Activated CD8-positive, alpha-beta memory T cell treated with anti-CD3 and anti-CD28 coated beads, Interleukin-2, amount 10 ng/mL, durations not matched to agents 7 days and 5 days (primary cell): ENCODE results near the gene SEZ6L. TPM values are rescaled to one million over a fixed set of nuclear protein-coding genes. Genes with fewer than 3 reads are reported as not detected.

ENCODE experiments used
- ATAC-seq: fragments of 150-1000 bp; cut with Tn5 transposase; one replicate; pipeline ENCODE4 v1.10.0; 2021; ENCODE audit warnings: moderate library complexity
- CTCF ChIA-PET: fragments of 350-600 bp; sonication (Branson Sonifier 250); formaldehyde crosslinking; loops from one replicate; lab custom pipeline; 2021; ENCODE audit warnings: antibody characterized with exemption; lab: Charles Lee
- DNase-seq: peaks from one replicate; pipeline ENCODE4 v3.0.0-alpha.2; 2020
- H3K27ac Mint-ChIP-seq: one replicate; pipeline ENCODE4 v1.8.0; 2021; ENCODE audit warnings: mild to moderate bottlenecking, mixed read lengths
- H3K27me3 Mint-ChIP-seq: one replicate; pipeline ENCODE4 v1.8.0; 2021; ENCODE audit warnings: mixed read lengths
- H3K36me3 Mint-ChIP-seq: one replicate; pipeline ENCODE4 v1.8.0; 2021; ENCODE audit warnings: mild to moderate bottlenecking, mixed read lengths
- H3K4me1 Mint-ChIP-seq: one replicate; pipeline ENCODE4 v1.8.0; 2021; ENCODE audit warnings: mixed read lengths
- H3K4me3 Mint-ChIP-seq: one replicate; pipeline ENCODE4 v1.8.0; 2021; ENCODE audit warnings: mild to moderate bottlenecking, moderate library complexity, mixed read lengths
- H3K9me3 Mint-ChIP-seq: one replicate; pipeline ENCODE4 v1.8.0; 2022; ENCODE audit warnings: low read depth, mixed read lengths
- total RNA-seq, 2 experiments: library from RNA; stranded (reverse); gene quantifications; one replicate each; pipeline ENCODE4 v1.2.3, GENCODE V29; 2021

The SEZ6L gene
- total RNA-seq, 2 experiments from 2014 or later = not detected

DNA sequence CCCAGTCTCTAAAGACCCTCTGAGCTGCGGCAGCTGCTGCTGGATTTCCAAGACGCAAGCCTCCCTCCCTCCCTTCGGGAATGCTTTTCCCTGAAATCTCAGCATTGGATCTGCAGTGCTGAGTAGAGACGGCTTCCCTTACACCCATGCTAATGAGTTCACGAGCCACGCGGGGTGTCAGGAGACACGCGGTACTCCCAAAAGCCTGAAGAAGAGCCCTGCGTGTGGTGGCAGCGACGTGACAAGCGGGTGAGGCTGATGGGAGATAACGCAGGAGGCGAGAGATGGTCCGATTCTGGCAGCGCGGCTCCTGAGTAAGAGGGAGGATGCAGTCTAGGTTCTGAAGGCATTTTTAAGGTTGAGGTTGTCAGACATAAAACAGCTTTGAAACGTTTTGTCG, 185.4 kb downstream of the SEZ6L start:
- Mint-ChIP-seq H3K27ac (no peak overlapping the region), H3K36me3 (no peaks in the 10 kb centered on the region), H3K4me3 (no peak overlapping the region), H3K4me1 (no peaks in the 10 kb centered on the region), H3K27me3 (peaks cover 6% of the 10 kb centered on the region), H3K9me3 (no peaks in the 10 kb centered on the region)
- CTCF ChIA-PET = interaction anchor here (0.6 to 2.6 kb wide), 2 partner anchors 10 to 666 kb away, joined by 3 to 10 read pairs; no protein-coding TSS in a partner anchor
- ATAC-seq (no peak), DNase-seq (no peak)

DNA sequence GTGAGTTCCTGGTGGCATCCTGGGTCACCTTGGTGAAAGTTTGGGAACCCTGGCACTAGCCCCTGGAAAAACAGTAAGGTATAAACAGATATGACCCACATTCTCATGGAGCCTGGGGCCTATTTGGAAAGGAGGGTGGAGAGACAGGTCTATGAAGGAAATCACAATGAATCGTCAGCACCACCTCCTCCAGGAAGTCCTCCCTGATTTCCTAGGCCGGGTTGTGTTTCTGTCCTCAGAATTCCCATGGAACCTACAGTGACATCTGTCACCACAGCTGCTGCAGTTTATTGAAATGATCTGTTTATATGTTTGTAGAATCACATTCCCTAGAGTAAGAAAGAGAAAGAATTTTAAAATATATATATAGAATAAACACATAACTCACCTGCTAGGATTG, 188.0 kb downstream of the SEZ6L start:
- CTCF ChIA-PET = interaction anchor here (2.2 kb wide), 1 partner anchor 10 kb away, joined by 9 read pairs; no protein-coding TSS in a partner anchor

DNA sequence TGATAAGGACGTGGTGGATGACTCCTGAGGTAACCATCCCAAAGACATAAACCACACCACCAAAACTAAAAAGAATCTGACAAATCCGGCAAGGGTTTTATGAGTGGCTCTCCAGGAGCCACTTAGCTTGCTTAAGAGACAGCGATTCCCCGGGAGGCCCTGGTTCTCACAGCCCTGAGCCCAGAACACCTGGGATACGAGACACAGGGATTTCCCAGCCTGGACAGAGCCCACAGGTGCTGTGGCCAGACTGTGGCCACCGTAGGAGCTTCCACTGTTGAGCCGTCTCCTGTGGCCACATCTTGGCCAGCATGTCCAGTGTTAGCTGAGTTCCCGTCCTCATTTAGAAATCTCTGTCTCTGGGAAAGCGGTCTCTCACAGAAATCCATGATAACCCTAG, 188.6 kb downstream of the SEZ6L start:
- Mint-ChIP-seq H3K27me3 (peaks cover 13% of the 10 kb centered on the region), H3K27ac (no peak overlapping the region), H3K4me1 (peaks cover 2% of the 10 kb centered on the region), H3K4me3 (no peak overlapping the region), H3K9me3 (no peaks in the 10 kb centered on the region), H3K36me3 (no peaks in the 10 kb centered on the region)
- DNase-seq = no peak
- CTCF ChIA-PET = interaction anchor here (2.2 kb wide), 1 partner anchor 9 kb away, joined by 9 read pairs; no protein-coding TSS in a partner anchor
- ATAC-seq = no peak

More for the DNA sequence above, 188.0 kb downstream of the SEZ6L start:
- H3K4me3 Mint-ChIP-seq = no peak overlapping the region
- no peak overlapping the region for H3K27ac Mint-ChIP-seq
- ATAC-seq = no peak
- H3K9me3 Mint-ChIP-seq = no peaks in the 10 kb centered on the region
- H3K36me3 Mint-ChIP-seq = no peaks in the 10 kb centered on the region
- DNase-seq = no peak
- peaks cover 8% of the 10 kb centered on the region for H3K27me3 Mint-ChIP-seq
- H3K4me1 Mint-ChIP-seq = peaks cover 2% of the 10 kb centered on the region

DNA sequence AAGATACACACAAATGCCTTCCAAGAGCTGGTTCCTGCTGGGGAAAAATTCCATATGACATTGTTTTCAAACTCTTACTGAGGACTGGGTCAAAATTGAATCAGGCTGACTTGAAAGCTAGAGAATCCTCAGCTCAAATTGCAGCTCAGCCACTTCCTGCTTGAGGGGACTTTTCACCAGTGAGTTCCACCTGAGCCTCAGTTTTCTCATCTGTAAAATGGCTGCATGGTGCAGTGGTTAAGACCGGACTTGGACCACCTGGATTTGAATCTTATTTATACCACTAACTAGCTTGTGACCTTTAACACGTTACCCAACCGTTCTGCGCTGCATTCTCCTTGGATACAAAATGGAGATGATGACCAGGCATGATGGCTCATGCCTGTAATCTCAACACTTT, 189.9 kb downstream of the SEZ6L start:
- DNase-seq = no peak
- no peak overlapping the region for H3K4me3 Mint-ChIP-seq
- no peak for ATAC-seq
- H3K36me3 Mint-ChIP-seq = no peaks in the 10 kb centered on the region
- peaks cover 2% of the 10 kb centered on the region for H3K4me1 Mint-ChIP-seq
- CTCF ChIA-PET = interaction anchor here (0.7 to 1.1 kb wide), 3 partner anchors 8 to 586 kb away, joined by 3 to 4 read pairs (median 3); no protein-coding TSS in a partner anchor
- no peaks in the 10 kb centered on the region for H3K9me3 Mint-ChIP-seq
- peaks cover 14% of the 10 kb centered on the region for H3K27me3 Mint-ChIP-seq
- H3K27ac Mint-ChIP-seq = no peak overlapping the region

DNA sequence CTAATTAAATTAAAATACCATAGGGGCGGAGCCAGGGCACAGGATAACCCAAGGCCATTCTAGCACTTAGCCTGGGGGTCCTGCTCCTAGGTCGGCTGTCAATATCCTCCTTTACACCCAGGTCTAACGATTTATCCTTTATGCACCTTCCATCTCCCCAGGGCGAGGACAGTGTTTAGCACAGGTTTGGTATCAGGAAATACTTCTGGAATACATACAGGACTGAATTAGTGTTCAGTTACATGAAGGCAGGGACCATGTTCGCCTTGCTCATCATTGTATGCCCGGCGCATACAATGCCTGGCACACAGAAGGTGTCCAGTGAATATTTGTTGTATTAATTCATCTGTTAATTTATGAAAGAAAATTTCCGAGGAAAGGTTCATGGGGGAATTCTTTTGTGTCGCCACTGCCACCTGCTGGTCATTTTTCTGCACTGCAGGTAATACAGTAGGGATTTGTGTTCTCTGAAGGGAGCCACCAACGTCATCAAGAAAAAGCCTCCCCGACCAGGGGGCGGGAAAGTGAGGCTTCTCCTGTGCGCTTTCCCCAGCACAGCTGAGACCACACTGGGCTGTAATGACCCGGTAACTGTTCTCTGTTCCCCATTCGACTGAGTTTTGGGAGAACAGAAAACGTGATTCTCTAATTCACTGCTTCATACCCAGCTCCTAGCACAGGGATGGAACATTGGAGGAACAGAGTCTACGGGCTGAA, 191.1 kb downstream of the SEZ6L start:
- Mint-ChIP-seq H3K27ac (no peak overlapping the region), H3K36me3 (no peaks in the 10 kb centered on the region), H3K27me3 (peaks cover 14% of the 10 kb centered on the region), H3K9me3 (no peaks in the 10 kb centered on the region), H3K4me3 (no peak overlapping the region), H3K4me1 (peaks cover 2% of the 10 kb centered on the region)
- ATAC-seq = peak; percentile 69
- CTCF ChIA-PET = interaction anchor here (0.6 to 1.2 kb wide), 7 partner anchors 15 to 1136 kb away, joined by 3 to 5 read pairs (median 3); no protein-coding TSS in a partner anchor
- DNase-seq = peak; percentile 72

DNA sequence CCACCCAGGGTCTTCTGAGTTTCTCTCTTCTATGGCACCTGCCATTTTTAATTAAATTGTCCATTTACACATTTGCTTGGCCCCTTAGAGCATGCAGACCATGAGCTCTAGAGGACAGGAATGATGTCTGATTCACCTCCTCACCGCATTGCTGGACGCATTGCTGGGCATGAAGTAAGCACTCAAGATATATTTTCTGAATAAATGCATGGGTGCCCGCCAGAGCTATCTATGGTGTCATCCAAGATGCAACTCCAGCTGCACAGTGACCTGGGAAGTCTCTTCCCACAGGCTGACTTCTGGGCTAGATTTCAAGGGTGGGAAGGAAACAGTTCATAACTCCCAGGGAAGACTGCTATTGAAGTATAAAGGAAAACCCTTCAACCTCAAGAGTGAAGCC, 193.2 kb downstream of the SEZ6L start:
- Mint-ChIP-seq H3K9me3 (no peaks in the 10 kb centered on the region), H3K36me3 (no peaks in the 10 kb centered on the region)

DNA sequence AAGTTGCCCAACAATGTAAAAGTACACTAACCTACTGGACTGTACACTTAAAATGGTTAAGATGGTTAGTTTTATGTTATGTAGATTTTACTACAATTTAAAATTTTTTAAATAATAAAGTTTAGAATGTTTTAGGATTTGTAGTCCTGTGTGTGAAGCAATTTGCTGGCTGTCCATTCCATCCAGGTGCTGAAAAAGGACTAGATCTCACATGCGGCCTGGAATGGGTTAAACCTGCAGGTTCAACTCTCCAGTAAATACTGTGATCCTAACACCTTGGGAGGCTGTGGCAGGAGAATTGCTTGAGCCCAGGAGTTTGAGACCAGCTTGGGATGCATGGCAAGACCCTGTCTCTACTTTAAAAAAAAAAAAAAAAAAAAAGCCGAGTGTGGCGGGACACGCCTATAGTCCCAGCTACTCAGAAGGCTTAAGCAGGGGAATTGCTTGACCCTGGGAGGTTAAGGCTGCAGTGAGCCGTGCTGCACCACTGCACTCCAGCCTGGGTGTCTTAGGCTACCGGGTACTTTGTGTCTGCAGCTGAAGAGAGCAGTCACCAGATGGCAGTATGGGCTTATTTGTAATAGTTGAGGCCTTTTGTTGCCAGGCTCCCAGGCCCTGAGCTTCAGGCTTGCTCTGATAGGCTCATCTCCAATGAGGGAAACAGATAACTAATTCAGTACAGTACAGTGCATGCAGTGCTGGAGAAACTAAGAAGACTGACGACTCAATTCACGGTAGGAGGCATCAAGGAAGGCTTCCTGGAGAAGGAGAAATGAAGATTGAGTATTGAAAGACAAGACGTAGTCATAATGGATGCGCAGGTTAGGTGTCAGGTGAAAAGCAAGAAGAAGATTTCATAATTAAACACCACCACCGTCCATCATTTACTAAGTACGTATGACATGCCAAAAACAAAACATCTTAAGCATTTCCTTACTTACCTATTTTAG, 195.1 kb downstream of the SEZ6L start:
- H3K4me1 Mint-ChIP-seq = peaks cover 2% of the 10 kb centered on the region

More for the DNA sequence above, 193.2 kb downstream of the SEZ6L start:
- peaks cover 14% of the 10 kb centered on the region for H3K27me3 Mint-ChIP-seq
- CTCF ChIA-PET = interaction anchor here (0.8 to 10.7 kb wide), 5 partner anchors 21 to 312 kb away, joined by 3 to 89 read pairs (median 4); no protein-coding TSS in a partner anchor
- DNase-seq = no peak
- H3K4me1 Mint-ChIP-seq = peaks cover 2% of the 10 kb centered on the region
- no peak overlapping the region for H3K4me3 Mint-ChIP-seq
- no peak overlapping the region for H3K27ac Mint-ChIP-seq
- ATAC-seq = no peak

DNA sequence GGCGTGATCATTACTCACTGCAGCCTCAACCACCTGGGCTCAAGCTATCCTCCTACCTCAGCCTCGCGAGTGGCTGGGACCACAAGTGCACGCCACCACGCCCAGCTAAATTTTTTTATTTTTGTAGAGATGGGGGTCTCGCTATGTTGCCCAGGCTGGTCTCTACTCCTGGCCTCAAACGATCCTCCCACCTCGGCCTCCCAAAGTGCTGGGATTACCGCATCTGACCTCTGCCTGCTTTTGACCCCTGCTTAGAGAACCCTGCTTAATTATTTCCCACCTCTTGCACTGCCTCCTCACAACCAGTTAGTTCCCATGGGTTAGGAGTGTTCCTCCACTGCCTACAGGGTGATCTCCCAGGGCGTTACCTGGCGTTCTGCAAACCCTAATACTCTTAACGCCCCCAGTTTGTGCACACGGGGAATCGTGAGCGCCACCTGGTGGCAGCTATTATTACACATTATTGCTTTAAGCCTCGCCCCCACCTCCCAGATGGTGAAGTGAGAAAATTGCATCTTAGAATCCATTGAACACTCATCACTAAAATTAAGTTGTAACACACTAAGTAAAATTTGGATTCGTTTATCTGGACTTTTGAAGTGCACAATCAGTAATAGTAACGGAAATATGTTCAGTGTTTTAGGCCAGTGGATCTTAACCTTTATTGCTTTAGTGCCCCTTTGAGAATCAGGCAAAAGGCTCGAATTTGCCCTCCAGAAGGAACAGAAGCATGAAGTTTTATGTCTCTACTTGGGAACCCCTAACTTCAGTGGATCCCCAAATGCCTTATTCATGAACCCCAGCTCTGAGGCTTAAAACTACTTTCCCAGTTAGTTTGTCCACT, 198.4 kb downstream of the SEZ6L start:
- Mint-ChIP-seq H3K27me3 (peaks cover 21% of the 10 kb centered on the region), H3K36me3 (no peaks in the 10 kb centered on the region), H3K4me1 (no peaks in the 10 kb centered on the region), H3K9me3 (no peaks in the 10 kb centered on the region), H3K4me3 (no peak overlapping the region), H3K27ac (no peak overlapping the region)
- CTCF ChIA-PET = interaction anchor here (0.6 to 10.7 kb wide), 20 partner anchors 9 to 1552 kb away, joined by 3 to 89 read pairs (median 4); partner anchors contain the start of genes HPS4, PITPNB, SEZ6L and SRRD
- ATAC-seq (peak; percentile 72), DNase-seq (peak; percentile 71)

More for the DNA sequence above, 195.1 kb downstream of the SEZ6L start:
- no peak overlapping the region for H3K27ac Mint-ChIP-seq
- ATAC-seq = peak; percentile 86
- H3K36me3 Mint-ChIP-seq = no peaks in the 10 kb centered on the region
- peaks cover 14% of the 10 kb centered on the region for H3K27me3 Mint-ChIP-seq
- CTCF ChIA-PET = interaction anchor here (0.5 to 10.7 kb wide), 17 partner anchors 9 to 587 kb away, joined by 3 to 89 read pairs (median 3); no protein-coding TSS in a partner anchor
- peak; percentile 76 for DNase-seq
- no peak overlapping the region for H3K4me3 Mint-ChIP-seq
- no peaks in the 10 kb centered on the region for H3K9me3 Mint-ChIP-seq

DNA sequence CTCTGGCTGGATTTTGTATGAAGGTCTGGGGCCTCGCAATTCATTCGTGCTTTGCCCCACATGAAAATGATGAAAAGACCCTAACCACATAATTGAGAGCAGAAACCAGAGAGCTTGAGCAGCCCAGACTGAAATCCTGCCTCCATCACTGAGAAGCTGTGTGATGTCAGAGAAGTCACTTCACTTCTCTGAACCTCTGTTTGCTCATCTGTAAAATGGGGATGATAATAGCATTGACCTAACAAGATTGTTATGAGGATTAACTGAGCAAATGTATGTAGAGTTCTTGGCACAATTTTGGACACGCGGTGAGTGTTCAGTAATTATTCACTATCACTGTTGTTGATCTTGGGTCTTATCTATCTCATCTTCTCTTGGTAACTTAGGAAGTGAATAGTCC, 203.6 kb downstream of the SEZ6L start:
- CTCF ChIA-PET = interaction anchor here (10.7 kb wide), 1 partner anchor 11 kb away, joined by 89 read pairs; no protein-coding TSS in a partner anchor
- peaks cover 47% of the 10 kb centered on the region for H3K27me3 Mint-ChIP-seq
- H3K27ac Mint-ChIP-seq = no peak overlapping the region
- no peak for ATAC-seq
- H3K4me1 Mint-ChIP-seq = peaks cover 8% of the 10 kb centered on the region
- no peak for DNase-seq
- no peaks in the 10 kb centered on the region for H3K36me3 Mint-ChIP-seq
- no peaks in the 10 kb centered on the region for H3K9me3 Mint-ChIP-seq
- H3K4me3 Mint-ChIP-seq = no peak overlapping the region

DNA sequence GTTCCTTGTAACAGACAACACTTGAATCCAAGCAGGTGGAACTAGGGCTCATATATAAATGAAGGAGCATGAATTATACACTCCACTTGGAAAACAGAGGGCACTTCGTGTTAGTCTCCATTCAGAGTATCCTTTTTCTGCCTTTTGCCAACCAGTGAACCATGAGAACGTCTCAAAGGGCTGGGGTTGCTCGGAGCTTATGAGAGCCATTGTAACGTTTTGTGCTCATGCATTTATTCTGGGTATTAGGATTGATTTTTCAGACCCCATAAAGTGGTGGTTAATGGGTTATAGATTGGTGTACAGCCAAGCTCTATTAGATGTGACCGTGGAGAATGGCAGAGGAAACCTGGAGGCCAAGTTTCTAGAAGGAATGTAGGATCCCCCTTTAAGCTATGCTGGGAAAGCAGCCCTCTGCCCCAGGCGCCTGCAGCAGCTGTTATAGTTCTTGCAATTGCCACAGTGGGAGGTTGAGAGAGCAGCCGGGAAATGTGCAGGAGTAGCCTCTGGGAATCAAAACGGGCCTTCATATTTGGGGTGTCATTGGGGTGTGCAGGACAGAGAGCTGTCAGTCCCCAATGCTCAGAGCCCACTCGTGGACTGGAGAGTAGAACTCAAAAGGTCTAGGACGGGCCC, 205.2 kb downstream of the SEZ6L start:
- no peak for DNase-seq
- peaks cover 60% of the 10 kb centered on the region for H3K27me3 Mint-ChIP-seq
- no peak overlapping the region for H3K4me3 Mint-ChIP-seq

DNA sequence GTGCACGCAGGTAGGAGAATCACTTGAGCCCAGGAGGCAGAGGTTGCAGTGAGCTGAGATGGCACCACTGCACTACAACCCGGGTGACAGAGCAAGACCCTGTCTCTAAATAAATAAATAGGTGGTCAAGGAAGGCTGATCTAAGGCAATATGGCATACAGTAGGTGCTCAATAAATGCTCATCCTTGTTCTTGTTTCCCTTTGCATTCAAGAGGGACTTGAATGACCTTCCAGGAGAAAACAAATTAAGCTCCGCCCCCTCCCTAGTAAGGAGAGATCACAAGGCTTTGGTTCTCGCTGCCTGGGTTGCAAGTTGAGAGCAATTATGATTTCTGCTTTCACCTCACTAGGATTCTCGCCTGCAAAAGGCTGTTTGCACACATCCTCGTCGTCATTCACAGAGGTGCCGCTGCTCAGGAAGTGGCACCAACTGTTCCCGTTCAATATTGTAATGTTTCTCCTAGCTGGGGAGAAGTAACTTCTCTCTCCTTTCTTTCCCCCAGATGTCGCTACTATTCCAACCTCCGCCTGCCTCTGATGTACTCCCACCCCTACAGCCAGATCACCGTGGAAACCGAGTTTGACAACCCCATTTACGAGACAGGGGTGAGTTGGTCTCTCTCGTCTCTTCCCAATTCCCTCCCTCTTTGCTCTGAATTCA, 208.0 kb downstream of the SEZ6L start:
- no peak overlapping the region for H3K27ac Mint-ChIP-seq
- H3K27me3 Mint-ChIP-seq = peaks cover 77% of the 10 kb centered on the region
- no peaks in the 10 kb centered on the region for H3K9me3 Mint-ChIP-seq
- peaks cover 9% of the 10 kb centered on the region for H3K4me1 Mint-ChIP-seq
- no peak for ATAC-seq
- H3K4me3 Mint-ChIP-seq = no peak overlapping the region
- no peaks in the 10 kb centered on the region for H3K36me3 Mint-ChIP-seq
- no peak for DNase-seq
- CTCF ChIA-PET = interaction anchor here (1.0 to 1.5 kb wide), 4 partner anchors 12 to 84 kb away, joined by 3 to 4 read pairs (median 4); no protein-coding TSS in a partner anchor

More for the DNA sequence above, 205.2 kb downstream of the SEZ6L start:
- CTCF ChIA-PET = interaction anchor here (0.9 to 1.0 kb wide), 3 partner anchors 10 to 88 kb away, joined by 3 read pairs; no protein-coding TSS in a partner anchor
- Mint-ChIP-seq H3K4me1 (peaks cover 8% of the 10 kb centered on the region), H3K27ac (no peak overlapping the region), H3K9me3 (no peaks in the 10 kb centered on the region), H3K36me3 (no peaks in the 10 kb centered on the region)
- ATAC-seq = no peak
